Cerebellar cortex (tissue), 1 donor: Measurements from ENCODE around the gene CARD10.

ENCODE experiments used
- DNase-seq: peaks from one replicate; pipeline ENCODE4 v3.0.0-alpha.2; 2015; ENCODE audit warnings: low spot score

CARD10 gene

GRCh38 chr22:37462983-37463382 lies 56.2 kb downstream of the CARD10 start:
- no peak for DNase-seq

DNA sequence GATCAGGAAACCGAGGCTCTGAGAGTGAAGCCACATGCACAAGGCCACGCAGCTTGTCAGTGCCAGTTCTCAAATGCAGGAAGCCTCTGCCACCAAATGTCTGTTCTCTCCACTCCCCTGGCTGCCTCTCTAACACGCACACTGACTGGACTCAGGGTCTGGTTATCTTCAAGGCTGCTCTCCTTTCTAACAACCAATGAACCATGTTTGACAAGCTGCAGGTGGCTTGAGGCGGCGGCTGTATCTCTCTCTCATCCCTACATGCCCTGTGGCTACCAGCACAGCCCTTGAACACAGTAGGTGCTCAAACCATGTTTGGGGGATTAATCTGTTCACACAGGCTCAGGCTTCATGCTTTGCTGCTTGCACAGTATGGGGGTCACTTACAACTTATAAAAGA lies 56.8 kb downstream of the CARD10 start:
- no peak for DNase-seq

- DNase-seq = no peak
Observed at GRCh38 chr22:37461961-37462360, 57.3 kb downstream of the CARD10 start.

GRCh38 chr22:37460684-37461083 lies 58.5 kb downstream of the CARD10 start:
- no peak for DNase-seq

GRCh38 chr22:37459206-37459605 lies 60.0 kb downstream of the CARD10 start:
- no peak for DNase-seq

DNA sequence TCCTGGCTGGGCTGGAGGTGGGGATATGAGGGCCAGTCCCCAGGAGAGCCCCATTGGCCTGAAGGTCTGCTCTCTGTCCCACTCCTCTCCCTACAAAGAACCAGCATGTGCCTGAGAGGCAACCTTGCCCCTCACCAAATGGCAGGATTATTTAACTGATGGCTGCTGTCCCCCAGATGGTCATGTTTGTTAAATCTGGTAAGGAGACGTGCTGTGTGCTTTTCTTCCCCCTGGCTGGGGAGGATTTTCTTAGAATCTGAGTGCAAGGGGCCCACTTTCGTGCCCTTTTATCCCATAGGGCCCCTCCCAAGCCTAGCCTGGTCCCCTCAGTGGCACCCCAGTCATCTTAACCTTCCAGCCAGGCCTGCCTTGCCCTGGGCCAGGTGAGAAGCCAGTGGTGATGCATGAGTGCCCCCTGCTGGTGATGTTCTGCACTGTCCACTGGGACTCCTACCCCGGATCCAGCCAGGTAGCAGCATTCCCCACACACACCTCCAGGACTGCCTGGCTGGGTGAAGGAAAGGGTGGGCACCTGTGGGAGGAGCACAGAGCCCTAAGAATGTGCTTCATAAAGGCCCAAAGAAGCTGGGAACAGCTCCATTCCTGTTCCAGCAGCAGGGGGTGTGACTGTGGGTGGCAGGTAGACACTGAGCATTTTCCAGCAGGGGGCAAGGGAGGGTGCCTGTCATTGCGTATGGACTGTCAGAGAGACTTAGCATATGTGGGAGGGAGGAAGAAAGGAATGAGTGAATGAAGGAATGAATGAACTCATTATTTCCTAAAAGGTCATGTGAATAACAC lies 61.9 kb downstream of the CARD10 start:
- peak; percentile 49 for DNase-seq

- no peak for DNase-seq
Observed at GRCh38 chr22:37456346-37456745, 62.9 kb downstream of the CARD10 start.

GRCh38 chr22:37455896-37456295 lies 63.3 kb downstream of the CARD10 start:
- DNase-seq = no peak

- no peak for DNase-seq
Observed at GRCh38 chr22:37454857-37455686, 64.1 kb downstream of the CARD10 start.

DNA sequence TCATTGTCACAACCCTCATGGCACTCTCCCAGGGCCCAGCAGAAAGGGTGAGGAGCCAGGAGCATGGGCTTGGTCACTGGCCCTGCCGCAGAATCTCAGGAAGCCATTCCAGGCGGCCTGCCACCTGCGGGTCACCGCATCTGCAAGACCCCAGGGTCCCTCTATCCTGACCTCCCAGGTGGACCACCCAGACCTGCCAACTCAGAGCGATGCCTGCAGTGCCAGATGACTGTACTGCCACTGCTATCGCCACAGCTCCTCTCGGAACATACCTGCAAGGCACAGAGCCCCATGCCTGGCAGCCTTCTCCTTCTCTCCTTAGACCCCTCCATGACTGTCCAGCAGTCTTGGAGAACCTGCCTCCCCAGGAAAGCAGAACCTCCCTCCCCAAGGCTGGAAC lies 65.5 kb downstream of the CARD10 start:
- DNase-seq = no peak

DNA sequence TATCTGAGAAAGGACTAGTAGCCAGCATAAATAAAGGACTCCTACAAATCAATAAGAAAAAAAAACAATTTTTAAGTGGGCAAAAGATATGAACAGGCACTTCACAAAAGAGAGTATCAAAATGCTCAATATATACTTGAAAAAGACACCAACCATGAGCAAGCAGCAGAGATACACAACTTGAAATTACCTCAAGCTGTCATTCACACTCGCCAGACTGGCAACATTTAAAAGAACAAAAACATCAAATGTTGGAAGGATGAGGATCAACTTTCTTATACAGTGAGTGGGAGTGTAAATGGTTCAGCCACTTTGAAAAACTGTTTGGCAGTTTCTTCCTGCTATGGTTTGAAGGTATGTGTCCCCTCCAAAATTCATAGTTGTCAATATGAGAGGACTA lies 68.0 kb downstream of the CARD10 start:
- DNase-seq = no peak

DNA sequence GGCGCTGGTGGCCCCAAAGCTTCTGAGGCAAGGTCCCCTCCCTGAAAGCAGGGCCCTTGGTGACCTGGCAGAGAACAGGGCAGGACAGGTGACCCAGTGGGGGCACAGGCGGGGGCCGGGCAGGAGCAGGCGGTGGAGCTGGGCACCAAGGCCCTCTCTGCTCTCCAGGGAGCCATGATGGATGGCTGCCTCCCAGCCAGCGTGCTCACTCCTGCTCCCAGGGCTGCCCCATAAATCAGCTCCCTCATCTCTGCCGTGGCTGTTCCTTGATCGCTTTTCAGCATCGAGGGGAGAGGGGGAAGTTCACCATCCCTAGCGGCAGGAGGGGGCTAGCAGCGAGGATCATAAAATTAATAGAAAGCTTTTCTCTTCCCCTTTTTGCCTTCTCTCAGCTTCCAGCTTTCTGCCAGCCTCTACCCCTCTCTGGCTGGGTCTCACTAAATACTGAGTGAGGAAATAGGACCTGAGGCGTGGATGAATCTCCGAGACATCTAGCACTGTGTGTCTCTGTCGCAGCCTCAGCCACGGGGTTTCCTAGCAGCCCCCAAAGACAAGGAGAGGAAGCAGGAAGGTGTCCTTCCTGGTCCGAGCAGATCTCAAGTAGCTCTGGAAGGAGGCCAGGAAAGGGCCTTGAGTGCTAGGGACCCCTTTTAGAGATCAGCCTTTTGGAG lies 69.7 kb downstream of the CARD10 start:
- DNase-seq = no peak

- DNase-seq = no peak
Observed at GRCh38 chr22:37448516-37449127, 70.6 kb downstream of the CARD10 start.

- DNase-seq = no peak
Observed at GRCh38 chr22:37445501-37445900, 73.7 kb downstream of the CARD10 start.

DNA sequence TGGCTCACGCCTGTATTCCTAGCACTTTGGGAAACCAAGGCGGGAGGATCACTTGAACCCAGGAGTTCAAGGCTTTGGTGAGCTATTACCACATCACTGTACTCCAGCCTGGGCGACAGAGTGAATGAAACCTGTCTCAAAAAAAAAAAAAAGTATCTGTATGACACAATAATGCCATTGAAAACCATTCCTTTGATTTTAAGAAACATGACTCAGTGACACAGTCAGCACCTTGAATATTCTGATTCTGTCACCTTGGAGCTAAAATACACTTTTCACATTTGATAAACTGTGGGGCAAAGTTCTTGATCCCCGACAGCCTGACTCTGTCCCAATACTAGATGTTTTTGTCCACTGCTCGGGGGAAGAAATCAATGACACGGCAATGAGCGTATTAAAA lies 75.2 kb downstream of the CARD10 start:
- DNase-seq = no peak

- DNase-seq = no peak
Observed at GRCh38 chr22:37443086-37443485, 76.1 kb downstream of the CARD10 start.

- DNase-seq = no peak
Observed at GRCh38 chr22:37442537-37442936, 76.7 kb downstream of the CARD10 start.

DNA sequence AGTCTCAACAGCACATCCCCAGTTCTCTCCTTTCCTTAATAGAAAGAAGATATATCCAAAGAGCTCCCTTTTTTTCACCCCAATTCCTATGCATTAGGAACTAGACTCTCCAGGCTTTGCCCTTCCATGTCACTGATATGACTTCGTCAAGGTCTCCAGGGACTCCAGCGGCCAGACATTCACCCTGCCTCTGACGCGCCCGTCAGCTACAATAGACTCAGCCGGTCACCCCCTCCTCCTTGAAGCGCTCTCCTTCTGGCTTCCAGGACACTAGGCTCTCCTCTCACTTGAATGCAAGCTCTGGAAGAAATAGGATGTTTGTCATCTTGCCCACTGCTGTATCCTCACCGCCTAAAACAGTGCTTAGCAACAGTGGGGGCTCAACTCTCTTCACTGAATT lies 77.1 kb downstream of the CARD10 start:
- DNase-seq = no peak

DNA sequence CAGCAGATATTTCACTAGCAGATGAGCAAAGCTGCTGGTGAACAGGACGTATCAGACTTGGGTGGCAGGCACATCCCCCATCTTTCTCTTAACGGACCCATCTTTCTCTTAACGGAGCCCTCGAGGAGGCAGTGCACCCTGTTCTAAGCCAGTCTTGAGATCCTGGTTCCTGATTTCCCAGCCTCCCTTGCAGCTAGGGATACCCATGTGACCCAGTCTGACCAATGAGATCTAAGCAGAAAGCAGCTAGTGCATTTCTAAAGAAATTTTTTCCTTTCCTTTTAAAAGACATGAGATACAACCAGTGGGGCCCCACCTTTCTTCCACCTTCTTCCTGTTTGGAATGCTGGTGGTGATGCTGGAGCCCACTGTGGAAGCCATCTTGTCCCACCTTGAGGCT lies 78.3 kb downstream of the CARD10 start:
- no peak for DNase-seq
